PFSK-1 (cell line): ENCODE results near the gene SLMAP.

Experiments used
- POLR2AphosphoS5 ChIP-seq: IDR thresholded peaks from 2 replicates; pipeline ENCODE4 v1.6.1; 2012; ENCODE audit warnings: low read depth, mild to moderate bottlenecking, control low read depth, low read length, moderate library complexity
- SIN3A ChIP-seq: IDR thresholded peaks from 2 replicates; pipeline ENCODE4 v1.6.1; 2012; ENCODE audit warnings: mild to moderate bottlenecking, low read length, moderate library complexity, borderline replicate concordance; ENCODE audit not compliant: insufficient read depth

DNA sequence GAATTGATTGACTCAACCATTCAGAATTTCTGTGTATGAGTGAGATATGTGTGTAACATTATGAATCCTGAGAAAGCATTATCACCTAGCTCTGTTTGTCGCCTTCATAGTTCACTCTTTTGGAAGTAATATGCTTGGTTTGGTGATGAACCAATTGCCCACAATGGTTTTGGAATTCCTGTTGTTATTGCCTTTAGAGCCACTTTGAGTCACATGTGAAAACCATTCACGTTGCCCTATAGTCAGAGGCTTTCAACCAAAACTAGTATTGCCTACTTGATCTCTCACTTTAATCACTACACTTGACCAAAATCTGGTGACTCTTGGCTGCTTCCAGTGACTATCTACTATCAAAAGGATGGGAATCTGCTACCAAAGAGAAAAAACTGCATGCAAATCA lies 173.9 kb downstream of the SLMAP start:
- TF ChIP-seq POLR2AphosphoS5 (no peak), SIN3A (no peak)
